AG04450 (cell line): Measurements from ENCODE around the gene TRPM2. TPM values are rescaled to one million over a fixed set of nuclear protein-coding genes. Genes with fewer than 3 reads are reported as not detected.

Experiments
- CTCF ChIA-PET: fragments of 300-600, 350-600 bp; formaldehyde crosslinking; extraction: SDS; loops from one replicate; lab custom pipeline; 2022; ENCODE audit warnings: antibody characterized with exemption, inconsistent platforms; lab: Charles Lee
- POLR2A ChIA-PET: fragments of 350-600 bp; formaldehyde crosslinking; extraction: SDS; loops from one replicate; lab custom pipeline; 2021; ENCODE audit warnings: antibody characterized with exemption, inconsistent platforms; lab: Yijun Ruan, JAX
- DNase-seq: peaks from one replicate; pipeline ENCODE4 v3.0.0-alpha.2; 2011; ENCODE audit warnings: low read depth, low spot score
- H3K27ac ChIP-seq: one replicate; pipeline ENCODE4 v1.5.1; 2012; ENCODE audit warnings: low read depth, low read length, control low read depth
- H3K27me3 ChIP-seq: one replicate; pipeline ENCODE4 v1.6.0; 2012; ENCODE audit warnings: low read length; ENCODE audit not compliant: control insufficient read depth, insufficient read depth
- H3K4me3 ChIP-seq: 2 replicates; pipeline ENCODE4 v1.5.1; 2011; ENCODE audit warnings: mild to moderate bottlenecking, low read depth, low read length, control low read depth
- H3K9me3 ChIP-seq: 2 replicates; pipeline ENCODE4 v1.5.1; 2012; ENCODE audit warnings: low read length; ENCODE audit not compliant: control insufficient read depth, insufficient read depth
- polyA plus RNA-seq: library from polyadenylated mRNA; depleted of rRNA; stranded (reverse); fragments of >200 nt; gene quantifications from 2 replicates; pipeline ENCODE4 v1.2.3, GENCODE V29; 2011
- TF ChIP-seq, protein P1 (sequence below): IDR thresholded peaks from 2 replicates; pipeline ENCODE4 v1.5.1; 2011; ENCODE audit warnings: low read depth, low read length, control low read depth, inconsistent platforms

The TRPM2 gene
- polyA plus RNA-seq, 1 experiment, result not detected

- H3K27me3 ChIP-seq, result no peaks in the 10 kb centered on the region
- H3K27ac ChIP-seq, result no peak overlapping the region
- no peak overlapping the region for H3K4me3 ChIP-seq
- ChIA-PET POLR2A (no interaction called here), CTCF (no interaction called here)
- no peak for DNase-seq
- H3K9me3 ChIP-seq, result peaks cover 17% of the 10 kb centered on the region
- TF ChIP-seq, protein P1, sequence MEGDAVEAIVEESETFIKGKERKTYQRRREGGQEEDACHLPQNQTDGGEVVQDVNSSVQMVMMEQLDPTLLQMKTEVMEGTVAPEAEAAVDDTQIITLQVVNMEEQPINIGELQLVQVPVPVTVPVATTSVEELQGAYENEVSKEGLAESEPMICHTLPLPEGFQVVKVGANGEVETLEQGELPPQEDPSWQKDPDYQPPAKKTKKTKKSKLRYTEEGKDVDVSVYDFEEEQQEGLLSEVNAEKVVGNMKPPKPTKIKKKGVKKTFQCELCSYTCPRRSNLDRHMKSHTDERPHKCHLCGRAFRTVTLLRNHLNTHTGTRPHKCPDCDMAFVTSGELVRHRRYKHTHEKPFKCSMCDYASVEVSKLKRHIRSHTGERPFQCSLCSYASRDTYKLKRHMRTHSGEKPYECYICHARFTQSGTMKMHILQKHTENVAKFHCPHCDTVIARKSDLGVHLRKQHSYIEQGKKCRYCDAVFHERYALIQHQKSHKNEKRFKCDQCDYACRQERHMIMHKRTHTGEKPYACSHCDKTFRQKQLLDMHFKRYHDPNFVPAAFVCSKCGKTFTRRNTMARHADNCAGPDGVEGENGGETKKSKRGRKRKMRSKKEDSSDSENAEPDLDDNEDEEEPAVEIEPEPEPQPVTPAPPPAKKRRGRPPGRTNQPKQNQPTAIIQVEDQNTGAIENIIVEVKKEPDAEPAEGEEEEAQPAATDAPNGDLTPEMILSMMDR, result no peak
Measured at GRCh38 chr21:44471341-44471740, 117.9 kb downstream of the TRPM2 start.

- Histone ChIP-seq H3K9me3 (peaks cover 11% of the 10 kb centered on the region), H3K27ac (no peak overlapping the region), H3K4me3 (no peak overlapping the region), H3K27me3 (no peaks in the 10 kb centered on the region)
- ChIA-PET CTCF (no interaction called here), POLR2A (no interaction called here)
- TF ChIP-seq, protein P1, result no peak
- DNase-seq, result no peak
Measured at GRCh38 chr21:44471996-44472395, 118.6 kb downstream of the TRPM2 start.

GRCh38 chr21:44473915-44474555 lies 120.6 kb downstream of the TRPM2 start:
- ChIA-PET POLR2A (no interaction called here), CTCF (no interaction called here)
- Histone ChIP-seq H3K27ac (no peak overlapping the region), H3K9me3 (no peaks in the 10 kb centered on the region), H3K27me3 (no peaks in the 10 kb centered on the region), H3K4me3 (no peak overlapping the region)
- no peak for DNase-seq
- TF ChIP-seq, protein P1, result no peak

GRCh38 chr21:44475266-44475845 lies 121.9 kb downstream of the TRPM2 start:
- TF ChIP-seq, protein P1, result no peak
- Histone ChIP-seq H3K9me3 (no peaks in the 10 kb centered on the region), H3K4me3 (no peak overlapping the region), H3K27me3 (no peaks in the 10 kb centered on the region), H3K27ac (no peak overlapping the region)
- ChIA-PET CTCF (no interaction called here), POLR2A (no interaction called here)
- no peak for DNase-seq

DNA sequence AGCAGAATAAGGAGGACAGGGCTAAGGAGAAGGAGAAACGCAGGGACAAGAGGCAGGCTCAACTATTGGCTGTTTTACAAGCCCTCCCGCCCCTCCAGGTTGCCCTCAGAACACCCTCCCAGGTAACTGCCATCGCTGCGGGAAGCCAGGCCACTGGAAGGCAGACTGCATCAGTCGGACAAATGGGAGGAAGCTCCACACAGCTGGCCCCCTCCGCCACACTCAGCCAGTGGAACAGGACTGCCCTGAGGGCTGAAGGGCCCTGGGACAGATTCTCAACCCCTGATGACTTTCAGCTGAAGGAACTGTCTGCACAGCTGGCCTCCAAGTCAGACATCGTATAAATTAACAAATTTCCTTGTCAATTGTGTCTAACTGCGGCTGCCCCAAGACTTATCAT lies 123.7 kb downstream of the TRPM2 start:
- TF ChIP-seq, protein P1, result no peak
- POLR2A ChIA-PET, result no interaction called here
- no peak overlapping the region for H3K4me3 ChIP-seq
- no peak for DNase-seq
- no peaks in the 10 kb centered on the region for H3K9me3 ChIP-seq
- CTCF ChIA-PET, result no interaction called here
- no peak overlapping the region for H3K27ac ChIP-seq
- no peaks in the 10 kb centered on the region for H3K27me3 ChIP-seq
